GM12878 (cell line): ENCODE results near the gene PNRC1. TPM values are rescaled to one million over a fixed set of nuclear protein-coding genes. Genes with fewer than 3 reads are reported as not detected.

ENCODE experiments used
- ATAC-seq: fragments of 200-7000 bp; cut with Tn5 transposase; 3 replicates; pipeline ENCODE4 v1.9.1; 2020; ENCODE audit warnings: mild to moderate bottlenecking, moderate library complexity
- Bru-seq: library from RNA; stranded (reverse); fragments of 400-500 nt; gene quantifications from one replicate; lab custom pipeline; 2021; lab: Mats Ljungman, UMichigan
- BruChase-seq, 2 experiments: library from RNA; stranded (reverse); fragments of 400-500 nt; gene quantifications; one replicate each; lab custom pipeline; 2021; lab: Mats Ljungman, UMichigan
- BruUV-seq: library from RNA; stranded (reverse); fragments of 400-500 nt; replicated peaks from 2 replicates; lab custom pipeline; 2021; lab: Mats Ljungman, UMichigan
- CTCF ChIA-PET: fragments of 300-600 bp; sonication (Branson Sonifier 250); formaldehyde crosslinking; extraction: SDS; loops from one replicate; lab custom pipeline; 2021; ENCODE audit warnings: inconsistent platforms; lab: Yijun Ruan, JAX
- POLR2A ChIA-PET: fragments of 350-600 bp; formaldehyde crosslinking; extraction: SDS; loops from one replicate; lab custom pipeline; 2021; ENCODE audit warnings: inconsistent platforms; lab: Charles Lee
- RAD21 ChIA-PET: fragments of 300-600 bp; sonication (Branson Sonifier 250); formaldehyde crosslinking; loops from one replicate; lab custom pipeline; 2023; ENCODE audit warnings: antibody characterized with exemption; ENCODE audit not compliant: unreplicated experiment; lab: Charles Lee
- SMC1A ChIA-PET: fragments of 300-600 bp; sonication (Branson Sonifier 250); formaldehyde crosslinking; loops from one replicate; lab custom pipeline; 2023; ENCODE audit not compliant: unreplicated experiment, uncharacterized antibody; lab: Charles Lee
- DNase-seq: peaks from one replicate; pipeline ENCODE4 v3.0.0-alpha.2; 2011; ENCODE audit warnings: low read depth, low spot score
- FAIRE-seq: peaks from 3 replicates; lab custom pipeline; 2011; peaks lifted over from hg19 to GRCh38; lab: Jason Lieb, UNC
- H2AFZ ChIP-seq: 2 replicates; pipeline ENCODE4 v1.6.0; 2011; ENCODE audit warnings: low read depth, low read length, control low read depth; ENCODE audit not compliant: control insufficient read depth
- H3K27ac ChIP-seq: 2 replicates; pipeline ENCODE4 v1.5.1; 2011; ENCODE audit warnings: control low read depth; ENCODE audit not compliant: control insufficient read depth, insufficient read depth
- H3K27me3 ChIP-seq, 2 experiments: replicated peaks in 1 of 2; 2 replicates each; pipeline versions ENCODE4 v1.6.0 to v1.6.1; 2011; ENCODE audit warnings: low read length in 1 of 2; ENCODE audit not compliant: control insufficient read depth in 2 of 2, insufficient read depth in 2 of 2
- H3K36me3 ChIP-seq, 2 experiments: 2 replicates each; pipeline ENCODE4 v1.5.1; 2011; ENCODE audit warnings: low read length in 1 of 2; ENCODE audit not compliant: control insufficient read depth in 2 of 2, insufficient read depth in 2 of 2
- H3K4me1 ChIP-seq: 2 replicates; pipeline ENCODE4 v1.6.1; 2011; ENCODE audit warnings: mild to moderate bottlenecking, low read length, moderate library complexity, mixed read lengths; ENCODE audit not compliant: control insufficient read depth, insufficient read depth
- H3K4me2 ChIP-seq: 2 replicates; pipeline ENCODE4 v1.6.0; 2011; ENCODE audit warnings: control low read depth; ENCODE audit not compliant: control insufficient read depth, insufficient read depth
- H3K4me3 ChIP-seq: fragments of 200-600 bp; sonication (generic); 2 replicates; pipeline ENCODE4 v1.5.1; 2016
- H3K79me2 ChIP-seq: 2 replicates; pipeline ENCODE4 v1.6.0; 2011; ENCODE audit warnings: low read length; ENCODE audit not compliant: control insufficient read depth, insufficient read depth
- H3K9ac ChIP-seq: 2 replicates; pipeline ENCODE4 v1.8.0; 2011; ENCODE audit warnings: low read length, control low read depth, mixed read lengths; ENCODE audit not compliant: control insufficient read depth, insufficient read depth
- H3K9me3 ChIP-seq: replicated peaks from 3 replicates; pipeline ENCODE4 v1.5.1; 2011; ENCODE audit warnings: mild to moderate bottlenecking, low read length; ENCODE audit not compliant: control insufficient read depth, insufficient read depth
- H4K20me1 ChIP-seq: 2 replicates; pipeline ENCODE4 v1.6.0; 2011; ENCODE audit not compliant: control insufficient read depth, insufficient read depth
- GATAD2B ChIP-seq: fragments of 450-650 bp; conservative IDR thresholded peaks from 2 replicates; pipeline ENCODE4 v1.6.1; 2017; ENCODE audit warnings: low read depth, mild to moderate bottlenecking, moderate library complexity
- IRF3 ChIP-seq: fragments of 450-650 bp; IDR thresholded peaks from 2 replicates; pipeline ENCODE4 v1.6.1; 2014; ENCODE audit warnings: mild to moderate bottlenecking
- MTA2 ChIP-seq: fragments of 450-650 bp; IDR thresholded peaks from 2 replicates; pipeline ENCODE4 v1.6.1; 2016; ENCODE audit warnings: low read depth, mild to moderate bottlenecking, moderate library complexity
- NKRF ChIP-seq: fragments of 450-650 bp; conservative IDR thresholded peaks from 2 replicates; pipeline ENCODE4 v1.6.1; 2017; ENCODE audit warnings: mild to moderate bottlenecking, moderate library complexity
- POLR2A ChIP-seq: IDR thresholded peaks from 2 replicates; pipeline ENCODE4 v1.6.1; 2011; ENCODE audit warnings: low read depth, mild to moderate bottlenecking, low read length
- RAD21 ChIP-seq: IDR thresholded peaks from 2 replicates; pipeline ENCODE4 v1.6.1; 2011; ENCODE audit warnings: mild to moderate bottlenecking, low read depth, low read length, moderate library complexity; ENCODE audit not compliant: insufficient read depth
- RUNX3 ChIP-seq: IDR thresholded peaks from 2 replicates; pipeline ENCODE4 v1.6.1; 2012; ENCODE audit warnings: low read length, inconsistent platforms
- YBX1 ChIP-seq: fragments of 450-650 bp; IDR thresholded peaks from 2 replicates; pipeline ENCODE4 v1.6.1; 2016; ENCODE audit warnings: antibody characterized with exemption
- ZNF274 ChIP-seq: IDR thresholded peaks from one replicate; pipeline ENCODE4 v1.8.0; 2011; ENCODE audit not compliant: insufficient read length, insufficient read depth
- WGBS: methylation state at CpG from one replicate; pipeline ENCODE4 v1.1.6; 2016; ENCODE audit warnings: low lambda C conversion rate; ENCODE audit not compliant: insufficient replicate concordance, insufficient coverage; ENCODE audit errors: missing lambda C conversion rate; 5-methylcytosine and 5-hydroxymethylcytosine counted together
- in situ Hi-C: fragments of 300-500 bp; cut with MboI; formaldehyde crosslinking; loops from 9 replicates; pipeline ENCODE4 v1.14.3; 2018; ENCODE audit warnings: mixed read lengths
- intact Hi-C: fragments of 100-400 bp; cut with micrococcal nuclease; formaldehyde crosslinking; loops from one replicate; pipeline ENCODE4 v1.14.2; 2022; ENCODE audit not compliant: unreplicated experiment
- long read RNA-seq, 2 experiments: library from polyadenylated mRNA; unstranded; transcript quantifications; one replicate each; pipeline ENCODE4 v2.0.0, GENCODE V29; 2019 to 2020
- polyA minus RNA-seq, 3 experiments: library from RNA; depleted of rRNA, polyadenylated mRNA; stranded (reverse); fragments of >200 nt; gene quantifications; 2 replicates each; pipeline ENCODE4 v1.2.3, GENCODE V29; 2011
- polyA plus RNA-seq, 11 experiments: library from polyadenylated mRNA; depleted of rRNA in 4 of 11; unstranded in 6 of 11; stranded (reverse) in 5 of 11; fragments of >200 nt; fragmentation: Nextera tagmentation in 4 of 11; fragmentation: Illumina TruSeq in 1 of 11; extraction: Ambion mirVana in 4 of 11; extraction: Trizol in 1 of 11; gene quantifications; 1 replicate in 1 of 11; 2 replicates in 10 of 11; pipeline versions ENCODE4 v1.2.1 to v1.2.3, GENCODE V29; 2011 to 2016; ENCODE audit warnings: inconsistent platforms in 2 of 11, missing spikeins in 2 of 11, low read depth in 1 of 11
- total RNA-seq, 4 experiments: library from RNA; depleted of rRNA in 3 of 4; stranded (reverse); fragments of >200 nt in 3 of 4; fragmentation: Illumina TruSeq in 1 of 4; extraction: Trizol in 1 of 4; gene quantifications; 2 replicates each; pipeline versions ENCODE4 v1.2.1 to v1.2.3, GENCODE V29; 2013 to 2021
- TF ChIP-seq, protein P1 (sequence below): fragments of 450-650 bp; IDR thresholded peaks from 2 replicates; pipeline ENCODE4 v1.6.1; 2016; ENCODE audit warnings: mild to moderate bottlenecking, moderate library complexity, borderline replicate concordance

PNRC1 gene
- total RNA-seq (2013; cell fraction: nucleolus; rRNA removed): 127 and 141 TPM in 2 replicates
- 32.0 and 33.1 TPM in 2 replicates for total RNA-seq (2014; rRNA removed)
- 42.9 and 43.3 TPM in 2 replicates for total RNA-seq (2014; rRNA removed; fragmentation: Illumina TruSeq; extraction: Trizol)
- total RNA-seq (2021): 66.0 and 70.8 TPM in 2 replicates
- polyA plus RNA-seq (2011; ENCODE audit: low read depth): 21.7 TPM
- polyA plus RNA-seq (2011; rRNA removed): 34.3 and 50.5 TPM in 2 replicates
- polyA plus RNA-seq (2011; cell fraction: cytosol; rRNA removed): 11.3 and 16.3 TPM in 2 replicates
- 40.5 and 44.6 TPM in 2 replicates for polyA plus RNA-seq (2011; cell fraction: nucleus; rRNA removed)
- 67.7 and 97.5 TPM in 2 replicates for polyA plus RNA-seq (2012)
- polyA plus RNA-seq (2014; fragmentation: Illumina TruSeq; extraction: Trizol): 30.4 and 40.7 TPM in 2 replicates
- polyA plus RNA-seq (2014; fragmentation: Nextera tagmentation; extraction: Ambion mirVana): 1 to 10 TPM; 7.6 to 9.5 TPM
- 14.7 and 15.7 TPM in 2 replicates for polyA plus RNA-seq (2014; rRNA removed)
- 10 to 100 TPM; 46.7 to 47.5 TPM for polyA plus RNA-seq (2016; fragmentation: Nextera tagmentation; extraction: Ambion mirVana)
- 27.1 and 33.6 TPM in 2 replicates for polyA minus RNA-seq (2011; rRNA and poly(A)+ RNA removed)
- 37.6 and 44.5 TPM in 2 replicates for polyA minus RNA-seq (2011; cell fraction: cytosol; rRNA and poly(A)+ RNA removed)
- 39.5 and 55.2 TPM in 2 replicates for polyA minus RNA-seq (2011; cell fraction: nucleus; rRNA and poly(A)+ RNA removed)
- percentile 99 among the genes with signal in this experiment for Bru-seq, nascent RNA
- percentile 98 among the genes with signal in this experiment for BruChase-seq, experiment 1, labeled RNA remaining after a 6-hour chase
- BruChase-seq, experiment 2, labeled RNA remaining after a 2-hour chase: percentile 99 among the genes with signal in this experiment
- long read RNA-seq, experiment 1, transcript PNRC1-201 (2 exons, 2,065 nt): major isoform, 6 of 8 reads
- long read RNA-seq, experiment 1, partial matches to known transcripts: 0 of 8 reads
- long read RNA-seq, experiment 1, other reads (novel, unspliced or antisense): 2 of 8 reads
- long read RNA-seq, experiment 2, partial matches to known transcripts: 19 of 29 reads
- long read RNA-seq, experiment 2, other reads (novel, unspliced or antisense): 8 of 29 reads

DNA sequence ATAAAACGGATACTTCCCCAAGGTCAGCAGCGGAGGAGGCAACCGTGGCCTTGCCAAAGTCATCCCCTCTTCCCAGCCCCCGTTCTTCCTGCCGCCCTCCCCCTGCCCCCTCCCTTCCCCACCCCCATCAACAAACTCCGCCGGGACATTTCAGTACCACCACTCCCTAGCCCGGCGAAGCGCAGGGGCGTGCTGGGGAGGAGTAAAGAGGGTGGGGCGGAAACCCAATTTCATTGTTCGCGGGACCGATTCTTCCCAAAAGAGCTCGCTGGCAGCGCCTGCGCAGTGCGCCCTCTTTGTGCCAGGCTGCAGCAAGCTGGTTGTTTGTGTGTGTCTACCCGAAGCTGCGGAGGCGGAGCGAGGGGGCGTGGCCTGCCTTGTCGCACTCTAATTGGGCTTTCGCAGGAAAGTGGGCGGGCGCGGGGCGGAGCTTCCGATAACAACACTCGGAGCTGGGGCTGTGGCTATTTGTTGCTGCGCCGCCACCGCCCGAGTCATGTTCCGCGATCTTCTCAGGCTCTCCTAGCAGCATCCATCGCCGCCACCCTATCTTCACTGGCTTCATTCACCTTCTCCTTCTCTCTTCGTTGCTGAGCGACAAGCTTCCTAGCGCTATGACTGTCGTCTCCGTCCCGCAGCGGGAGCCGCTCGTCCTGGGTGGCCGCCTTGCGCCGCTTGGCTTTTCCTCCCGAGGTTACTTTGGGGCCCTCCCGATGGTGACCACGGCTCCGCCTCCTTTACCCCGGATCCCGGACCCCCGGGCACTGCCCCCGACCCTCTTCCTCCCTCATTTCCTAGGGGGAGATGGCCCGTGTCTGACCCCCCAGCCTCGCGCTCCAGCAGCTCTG lies at the start of gene PNRC1:
TSS of gene PNRC1 (plus strand) at position 471 of the 848 bp plus-strand sequence. CDS start at position 615, 144 bp downstream.
- FAIRE-seq: peak; percentile 96
- H3K9ac ChIP-seq: peak within 1 kb of the TSS; percentile 99
- peaks cover 3% of the 10 kb centered on the region; the same call in 1 of the 2 replicates for H4K20me1 ChIP-seq
- in situ Hi-C loops: no loop called here
- H3K36me3 ChIP-seq: peaks cover 3 to 16% of the 10 kb centered on the region in 2 experiments
- DNase-seq: peak; percentile 96
- no peaks in the 10 kb centered on the region for H3K9me3 ChIP-seq
- POLR2A ChIA-PET: interaction anchor here (0.6 to 4.9 kb wide), 24 partner anchors 10 to 916 kb away, joined by 3 to 71 read pairs (median 4); partner anchors contain the start of genes LYRM2, PM20D2, RNGTT and UBE2J1
- SMC1A ChIA-PET: interaction anchor here (1.0 to 3.8 kb wide), 8 partner anchors 19 to 291 kb away, joined by 3 to 37 read pairs (median 11); partner anchors contain the start of gene PM20D2
- ATAC-seq: peak; percentile 85
- CTCF ChIA-PET: interaction anchor here (0.8 to 2.2 kb wide), 9 partner anchors 11 to 292 kb away, joined by 3 to 10 read pairs (median 3); no protein-coding TSS in a partner anchor
- H3K4me3 ChIP-seq: peak within 1 kb of the TSS; percentile 93
- no peaks in the 10 kb centered on the region for H3K27me3 ChIP-seq
- peaks cover 46% of the 10 kb centered on the region for H3K79me2 ChIP-seq
- intact Hi-C loops: loop anchor here (1.0 to 2.0 kb wide), 2 partner anchors 66 to 276 kb away; partner anchors contain the start of gene PM20D2
- RAD21 ChIA-PET: interaction anchor here (0.6 to 2.7 kb wide), 17 partner anchors 11 to 1883 kb away, joined by 3 to 26 read pairs (median 3); partner anchors contain the start of gene PM20D2
- WGBS: under 1% methylated on average over 47 of the region's 63 CpGs
- H3K4me1 ChIP-seq: no peaks in the 10 kb centered on the region
- peak within 1 kb of the TSS; percentile 59 for H2AFZ ChIP-seq
- H3K27ac ChIP-seq: peak within 1 kb of the TSS; percentile 99
- BruUV-seq: TSS peak; percentile 61
- peak within 1 kb of the TSS; percentile 81 for H3K4me2 ChIP-seq
- TF ChIP-seq IRF3 (no peak), YBX1 (no peak), MTA2 (peak; percentile 14; the same call in 1 of the 2 replicates), RUNX3 (peak; percentile 52; the same call in 1 of the 2 replicates), GATAD2B (no peak; the same call in 1 of the 2 replicates), NKRF (peak; percentile 86), ZNF274 (no peak), POLR2A (peak; percentile 100), RAD21 (no peak)
- TF ChIP-seq, protein P1, sequence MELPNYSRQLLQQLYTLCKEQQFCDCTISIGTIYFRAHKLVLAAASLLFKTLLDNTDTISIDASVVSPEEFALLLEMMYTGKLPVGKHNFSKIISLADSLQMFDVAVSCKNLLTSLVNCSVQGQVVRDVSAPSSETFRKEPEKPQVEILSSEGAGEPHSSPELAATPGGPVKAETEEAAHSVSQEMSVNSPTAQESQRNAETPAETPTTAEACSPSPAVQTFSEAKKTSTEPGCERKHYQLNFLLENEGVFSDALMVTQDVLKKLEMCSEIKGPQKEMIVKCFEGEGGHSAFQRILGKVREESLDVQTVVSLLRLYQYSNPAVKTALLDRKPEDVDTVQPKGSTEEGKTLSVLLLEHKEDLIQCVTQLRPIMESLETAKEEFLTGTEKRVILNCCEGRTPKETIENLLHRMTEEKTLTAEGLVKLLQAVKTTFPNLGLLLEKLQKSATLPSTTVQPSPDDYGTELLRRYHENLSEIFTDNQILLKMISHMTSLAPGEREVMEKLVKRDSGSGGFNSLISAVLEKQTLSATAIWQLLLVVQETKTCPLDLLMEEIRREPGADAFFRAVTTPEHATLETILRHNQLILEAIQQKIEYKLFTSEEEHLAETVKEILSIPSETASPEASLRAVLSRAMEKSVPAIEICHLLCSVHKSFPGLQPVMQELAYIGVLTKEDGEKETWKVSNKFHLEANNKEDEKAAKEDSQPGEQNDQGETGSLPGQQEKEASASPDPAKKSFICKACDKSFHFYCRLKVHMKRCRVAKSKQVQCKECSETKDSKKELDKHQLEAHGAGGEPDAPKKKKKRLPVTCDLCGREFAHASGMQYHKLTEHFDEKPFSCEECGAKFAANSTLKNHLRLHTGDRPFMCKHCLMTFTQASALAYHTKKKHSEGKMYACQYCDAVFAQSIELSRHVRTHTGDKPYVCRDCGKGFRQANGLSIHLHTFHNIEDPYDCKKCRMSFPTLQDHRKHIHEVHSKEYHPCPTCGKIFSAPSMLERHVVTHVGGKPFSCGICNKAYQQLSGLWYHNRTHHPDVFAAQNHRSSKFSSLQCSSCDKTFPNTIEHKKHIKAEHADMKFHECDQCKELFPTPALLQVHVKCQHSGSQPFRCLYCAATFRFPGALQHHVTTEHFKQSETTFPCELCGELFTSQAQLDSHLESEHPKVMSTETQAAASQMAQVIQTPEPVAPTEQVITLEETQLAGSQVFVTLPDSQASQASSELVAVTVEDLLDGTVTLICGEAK: no peak
